Central memory CD4-positive, alpha-beta T cell (primary cell): ENCODE results near the gene KBTBD13.
"Not testable (repeated sequence)": the region's sequence is repeated elsewhere in the genome, so short reads cannot be mapped to it uniquely, and the experiment has no call there.

Source experiments
- DNase-seq: peaks from one replicate; pipeline ENCODE4 v3.0.0; 2022

KBTBD13 gene

DNA sequence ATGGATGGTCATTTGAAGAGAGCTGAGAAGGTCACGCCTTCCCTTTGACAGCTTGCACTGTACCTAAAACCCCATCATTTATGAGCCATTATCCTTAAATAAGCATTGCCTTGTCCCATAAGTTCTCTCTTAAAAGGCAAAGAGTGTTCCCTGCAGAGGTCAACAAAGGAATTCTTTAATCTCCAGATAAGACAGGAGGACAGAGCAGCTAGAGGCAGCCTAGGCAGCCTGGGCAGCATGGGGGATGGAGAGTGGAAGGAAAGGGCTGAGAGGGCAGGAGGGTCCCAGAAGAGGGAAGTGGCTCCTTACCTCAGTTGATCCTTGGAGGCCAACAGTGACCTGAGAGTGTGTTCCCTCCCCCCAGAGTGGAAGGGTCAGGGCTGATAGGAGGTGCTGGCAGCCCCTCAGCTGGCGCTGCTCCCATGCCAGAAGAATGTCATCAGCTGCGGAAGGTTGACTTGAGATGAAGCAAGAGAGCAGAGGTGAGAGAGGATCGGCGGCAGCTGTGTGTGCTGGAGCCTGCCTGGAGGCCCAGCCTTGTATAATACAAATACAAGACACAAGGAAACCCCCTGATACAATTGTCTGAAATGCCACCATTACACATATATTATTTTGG is 12.8 kb downstream of the KBTBD13 start:
- DNase-seq = no peak

DNA sequence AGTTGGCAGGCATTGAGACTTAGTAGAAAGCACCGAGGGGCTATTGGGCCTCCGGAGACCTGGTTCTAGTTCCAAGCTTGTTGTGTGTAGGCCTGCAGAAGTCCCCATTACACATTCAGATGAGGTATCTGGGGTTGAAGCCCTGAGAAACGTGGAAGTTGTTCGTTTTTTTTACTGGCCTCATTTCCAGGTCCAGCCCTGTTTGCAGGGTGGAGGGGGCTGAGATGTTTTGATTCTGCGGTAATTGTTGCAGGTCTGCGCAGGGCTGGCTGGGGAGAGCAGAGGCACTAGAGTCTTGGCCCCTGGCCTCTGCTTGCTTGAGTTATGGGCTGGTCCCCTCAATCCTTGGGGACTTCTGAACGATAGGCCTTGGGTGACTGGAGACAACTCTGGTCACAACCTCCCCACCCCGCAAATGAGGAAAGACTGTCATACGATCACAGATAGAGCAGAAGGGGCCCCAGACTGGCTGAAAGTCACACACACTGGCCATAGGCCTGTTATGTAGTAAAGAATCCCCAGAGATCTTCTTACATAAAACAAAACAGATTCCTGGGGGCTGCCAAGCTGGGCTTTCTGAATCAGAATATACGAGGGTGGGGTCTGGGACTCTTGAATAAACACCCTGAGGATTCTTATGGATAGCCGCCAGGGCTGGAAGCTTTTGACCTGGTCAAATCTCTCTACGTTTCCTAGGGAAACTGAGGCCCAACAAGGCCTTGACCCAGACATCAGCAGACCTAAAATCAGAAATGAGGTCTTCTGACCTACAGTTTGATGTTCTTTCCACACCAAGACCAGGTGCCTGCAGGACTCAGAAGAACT is 15.6 kb downstream of the KBTBD13 start:
- DNase-seq = no peak

DNA sequence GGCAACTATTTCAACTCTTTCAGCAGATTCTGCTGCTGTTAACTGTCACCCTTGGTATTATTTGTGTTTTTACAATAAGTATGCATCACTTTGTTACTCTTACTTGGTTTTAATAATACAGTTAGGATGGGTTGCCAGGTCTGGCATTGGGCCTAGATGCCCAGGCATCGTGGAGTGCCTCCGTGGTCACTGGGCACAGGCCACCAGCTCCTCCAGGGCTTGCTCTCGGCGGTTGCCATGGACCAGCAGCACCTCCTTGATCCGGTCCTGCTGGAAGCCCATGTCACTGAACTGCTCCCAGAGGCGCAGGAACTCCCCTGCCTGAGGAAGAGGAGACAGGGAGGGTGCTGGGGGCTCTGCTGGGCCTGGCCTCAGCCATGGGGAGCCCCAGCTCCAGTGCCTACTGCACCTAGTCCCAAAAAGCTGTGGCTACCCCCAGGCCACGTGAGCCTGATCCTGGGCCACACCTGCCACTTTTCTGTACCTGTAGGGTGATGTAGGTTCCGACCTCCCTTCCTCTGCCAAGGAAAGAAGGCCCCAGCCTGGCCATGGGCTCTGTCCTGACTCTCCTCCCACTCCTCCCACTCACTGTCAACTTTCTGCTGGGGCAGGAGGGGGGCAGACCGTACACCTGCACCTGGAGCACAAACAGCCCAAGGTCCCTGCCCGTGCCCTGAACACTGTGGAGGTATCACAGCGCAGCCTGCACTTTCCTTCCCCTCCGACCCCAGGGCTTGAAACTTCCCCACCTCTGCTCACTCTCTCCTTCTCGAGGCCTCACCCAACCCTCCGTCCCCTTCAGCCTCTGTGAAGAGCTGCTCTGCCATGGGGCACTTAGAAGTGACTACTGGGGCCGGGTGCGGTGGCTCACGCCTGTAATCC is 16.6 kb downstream of the KBTBD13 start:
- DNase-seq = no peak

DNA sequence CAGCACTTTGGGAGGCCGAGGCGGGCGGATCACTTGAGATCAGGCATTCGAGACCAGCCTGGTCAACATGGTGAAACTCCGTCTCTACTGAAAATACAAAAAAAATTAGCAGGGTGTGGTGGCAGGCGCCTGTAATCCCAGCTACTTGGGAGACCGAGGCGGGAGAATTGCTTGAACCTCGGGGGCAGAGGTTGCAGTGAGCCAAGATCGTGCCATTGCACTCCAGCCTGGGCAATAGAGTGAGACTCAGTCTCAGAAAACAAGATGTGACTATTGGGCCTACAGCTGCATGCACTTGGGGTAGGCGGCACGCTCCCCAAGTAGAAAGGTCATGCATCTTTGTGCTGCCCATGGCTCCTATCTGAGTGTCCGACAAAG is 17.2 kb downstream of the KBTBD13 start:
- DNase-seq = not testable (repeated sequence)

DNA sequence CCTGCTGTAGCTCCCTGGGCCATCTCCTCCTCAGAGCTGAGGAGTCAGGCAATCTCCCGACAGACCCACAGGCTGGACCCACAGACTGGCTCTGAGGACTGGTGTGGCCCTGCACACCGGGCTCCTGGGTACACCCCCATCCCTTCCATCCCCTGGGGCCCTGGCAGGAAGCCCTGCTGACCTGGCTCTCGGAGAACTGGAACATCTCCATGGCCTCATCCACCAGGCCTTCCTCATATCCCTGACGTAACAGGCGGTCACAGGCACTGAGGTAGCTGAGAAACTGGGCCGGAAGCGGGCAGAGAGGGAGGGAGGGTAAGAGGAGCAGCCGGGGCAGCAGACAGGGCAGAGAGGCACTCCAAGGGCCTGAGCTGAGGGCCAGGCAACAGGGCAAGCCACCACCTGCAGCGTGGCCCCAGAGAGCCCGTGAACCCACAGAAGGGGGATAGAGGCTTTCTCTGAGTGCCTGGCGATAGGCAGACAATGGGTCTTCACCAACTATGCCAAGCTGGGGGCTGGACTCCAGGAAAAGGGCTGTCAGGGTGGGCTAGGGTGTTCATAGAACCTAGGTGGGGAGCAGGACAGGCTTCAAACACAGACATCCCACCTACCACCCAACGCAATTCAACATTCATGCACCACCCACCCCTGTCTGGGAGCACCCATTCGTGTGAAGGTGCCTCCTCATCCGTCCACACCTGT is 17.9 kb downstream of the KBTBD13 start:
- no peak for DNase-seq

DNA sequence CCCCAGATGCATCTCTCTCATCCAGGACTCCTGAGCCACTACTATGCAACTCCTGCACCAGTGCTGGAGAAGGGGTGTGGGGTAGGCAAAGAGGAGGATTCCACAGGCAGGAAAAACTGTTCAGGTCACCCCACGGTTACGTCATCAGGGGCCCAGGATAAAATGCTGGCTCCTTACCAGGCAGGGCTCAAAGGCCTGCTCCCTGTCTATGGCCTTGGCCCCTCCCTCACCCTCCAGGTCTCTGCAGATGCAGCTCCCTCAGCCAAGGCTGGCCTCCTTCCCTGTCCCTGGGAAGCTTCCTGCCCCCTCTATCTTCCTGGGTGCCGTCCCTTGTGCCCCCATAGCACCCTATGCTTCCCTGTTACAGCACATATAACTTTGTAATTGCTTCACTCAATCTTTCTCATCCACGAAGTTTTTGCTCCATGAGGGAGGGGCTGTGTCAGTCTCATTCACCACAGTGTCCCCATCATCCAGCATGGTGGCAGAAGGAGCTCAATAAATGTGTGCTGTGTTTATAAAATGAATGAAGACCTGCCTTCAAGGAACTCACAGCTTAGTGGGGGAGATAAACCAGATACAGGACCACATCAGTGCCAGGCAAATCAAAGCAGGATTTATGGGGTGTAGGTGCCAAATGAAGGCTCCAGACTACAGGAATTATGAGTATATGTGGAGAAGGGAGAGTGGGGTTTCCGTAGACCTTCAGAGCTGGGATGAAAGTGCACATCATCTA is 18.6 kb downstream of the KBTBD13 start:
- DNase-seq = no peak

DNA sequence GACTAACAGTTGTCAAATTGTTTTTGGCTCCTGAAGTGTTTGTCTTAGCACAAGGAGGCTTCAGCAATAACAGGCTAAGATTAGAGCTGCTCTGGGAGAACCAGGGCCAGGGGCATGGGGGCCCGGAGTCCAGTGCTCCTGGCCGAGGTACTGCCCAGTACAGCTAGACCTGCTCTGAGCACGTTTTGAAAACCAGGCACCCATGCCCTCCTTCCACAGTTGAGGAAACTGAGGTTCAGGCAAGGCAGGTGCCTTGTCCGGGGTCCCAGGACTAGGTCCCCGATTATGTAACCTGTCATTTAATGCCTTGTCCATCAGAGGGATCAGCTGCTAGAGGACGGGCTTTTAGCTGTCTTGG is 19.2 kb downstream of the KBTBD13 start:
- no peak for DNase-seq

DNA sequence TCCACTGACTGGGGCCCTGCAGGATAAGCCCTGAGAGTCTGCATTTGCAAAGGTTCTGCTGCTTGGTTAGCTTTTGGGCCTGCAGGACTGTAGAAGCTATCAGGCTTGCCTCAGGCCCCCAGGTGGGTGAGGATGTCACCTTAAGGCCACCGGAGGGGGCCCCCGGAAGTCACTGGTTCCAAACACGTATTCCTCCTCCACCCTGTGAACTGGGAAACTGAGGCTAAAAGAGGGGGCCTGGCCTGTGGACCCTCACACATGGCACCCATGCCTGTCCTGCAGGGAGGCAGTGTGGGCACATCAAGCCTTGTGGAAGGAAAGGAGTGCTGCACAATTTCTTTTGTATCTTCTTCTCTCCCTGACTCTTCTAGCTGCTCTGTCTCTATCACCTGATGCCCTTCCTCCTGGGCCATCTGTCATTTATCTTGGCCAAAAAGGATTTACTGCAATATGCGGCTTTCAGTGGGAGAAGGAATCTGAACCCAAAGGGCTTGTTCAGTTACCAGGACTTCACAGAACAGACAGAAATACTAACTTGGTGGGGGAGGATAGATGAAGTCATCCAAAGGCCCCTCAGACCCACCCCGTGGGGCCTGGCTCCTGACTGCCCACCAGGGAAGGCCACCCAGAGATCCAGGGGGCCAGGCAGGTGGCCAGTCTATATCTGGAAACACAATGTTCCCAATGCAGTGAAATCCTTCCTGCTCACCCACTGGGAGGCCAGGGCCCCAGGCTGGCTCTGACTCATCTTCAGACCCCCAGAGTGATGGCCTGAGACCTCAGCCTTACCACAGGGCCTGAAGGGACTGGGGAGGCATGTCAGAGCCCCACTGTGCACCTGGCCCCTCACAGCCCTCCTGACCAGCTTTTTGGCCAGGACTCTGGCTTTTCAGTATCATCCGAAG is 20.2 kb downstream of the KBTBD13 start:
- DNase-seq = no peak

DNA sequence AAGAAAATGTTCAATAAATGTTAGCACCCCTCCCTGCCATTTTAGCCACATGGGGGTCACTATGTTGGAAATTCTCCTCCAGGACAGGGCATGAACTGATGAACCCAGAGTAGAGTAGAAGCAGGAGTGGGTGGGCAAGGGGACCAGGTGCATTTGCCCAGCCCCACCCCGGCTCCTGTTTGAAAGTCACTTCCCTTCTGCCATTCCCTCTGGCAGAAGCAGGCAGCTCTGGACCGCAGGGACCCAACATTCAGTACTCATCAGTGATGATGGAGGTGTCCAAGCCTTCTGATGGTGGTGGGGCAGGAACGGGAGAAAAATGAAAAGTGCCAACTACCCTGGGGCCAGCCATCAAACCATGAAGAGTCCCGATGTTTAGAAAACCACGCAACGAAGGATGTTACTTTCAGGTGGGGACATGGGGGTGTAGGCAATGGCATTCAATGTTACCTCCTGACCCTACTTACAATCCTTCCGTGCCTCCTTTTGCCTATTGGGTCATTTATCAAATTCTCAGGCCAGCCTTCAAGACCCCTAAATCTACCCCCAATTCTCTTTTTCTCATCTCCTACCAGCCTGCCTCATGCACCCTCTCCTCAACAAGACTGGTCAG is 21.2 kb downstream of the KBTBD13 start:
- no peak for DNase-seq

DNA sequence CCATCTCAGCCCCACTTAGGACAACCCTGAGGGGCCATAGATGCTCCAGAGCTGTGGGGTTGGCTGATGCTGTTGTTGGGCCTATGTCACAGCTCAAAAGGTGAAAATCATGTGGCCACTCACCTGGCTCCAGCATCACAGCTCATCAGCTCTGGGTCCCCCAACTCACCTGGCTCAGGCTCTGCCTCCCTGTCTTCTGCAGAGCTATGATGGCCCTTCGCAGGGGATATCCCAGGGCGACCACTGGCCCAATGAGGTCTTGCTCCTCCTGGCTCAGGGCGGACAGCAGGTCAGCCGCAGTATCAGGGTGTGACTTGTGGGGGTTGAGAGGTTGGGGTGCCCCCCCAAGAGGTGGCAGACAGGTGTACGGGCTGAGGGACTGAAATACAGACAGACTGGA is 22.8 kb downstream of the KBTBD13 start:
- DNase-seq = no peak

DNA sequence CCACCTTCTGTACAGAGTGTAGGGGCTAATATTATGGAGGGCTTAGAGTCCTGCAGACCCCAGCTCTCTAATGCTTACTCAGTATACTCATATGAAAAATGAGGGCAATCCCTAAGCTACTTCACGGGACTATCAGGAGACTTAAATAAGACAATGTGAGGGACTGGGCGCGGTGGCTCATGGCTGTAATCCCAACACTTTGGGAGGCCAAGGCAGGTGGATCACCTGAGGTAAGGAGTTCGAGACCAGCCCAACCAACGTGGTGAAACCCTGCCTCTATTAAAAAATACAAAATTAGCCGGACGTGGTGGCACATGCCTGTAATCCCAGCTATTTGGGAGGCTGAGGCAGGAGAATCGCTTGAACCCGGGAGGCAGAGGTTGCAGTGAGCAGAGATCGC is 23.3 kb downstream of the KBTBD13 start:
- not testable (repeated sequence) for DNase-seq

DNA sequence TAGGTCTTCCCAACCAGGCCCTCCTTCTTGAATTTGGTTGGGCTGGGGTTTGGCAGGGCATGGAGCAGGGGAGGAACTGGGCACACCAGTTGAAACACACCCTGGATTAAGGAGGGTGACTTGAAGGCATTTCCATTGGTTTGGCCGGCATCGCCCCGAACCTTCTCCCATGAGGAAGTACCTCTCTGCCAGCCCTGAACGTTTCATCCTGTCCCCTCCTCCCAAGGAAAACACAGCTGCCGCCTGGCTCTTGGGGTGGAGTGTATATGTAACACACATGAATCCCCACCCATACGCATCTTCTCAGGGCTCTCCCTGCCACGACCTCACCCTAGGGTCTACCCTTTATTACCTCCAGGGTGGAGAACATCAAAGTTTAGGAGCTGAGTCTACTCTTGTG is 23.9 kb downstream of the KBTBD13 start:
- no peak for DNase-seq

DNA sequence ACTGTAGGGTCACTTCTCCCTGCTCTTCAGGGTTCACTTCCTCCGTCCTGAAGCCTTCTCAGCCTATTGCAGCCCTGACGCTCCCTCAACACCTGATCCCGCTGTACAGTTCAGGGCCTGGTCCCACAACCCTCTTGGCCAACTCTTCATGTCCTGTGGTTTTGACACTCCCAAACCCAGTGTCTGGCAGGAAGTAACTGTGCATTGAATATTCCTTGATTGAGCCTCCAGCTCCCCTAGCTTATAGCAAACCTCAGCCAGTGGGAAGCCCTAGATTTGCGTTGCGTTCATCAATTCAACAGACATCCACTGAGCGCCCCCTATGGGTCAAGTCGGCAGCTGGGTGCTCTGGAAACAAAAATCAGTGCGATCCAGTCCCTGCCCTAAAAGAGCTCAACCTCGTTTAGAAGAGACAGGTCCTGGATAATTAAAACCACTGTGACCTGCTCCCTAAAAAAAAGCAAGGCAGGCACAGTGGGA is 24.9 kb downstream of the KBTBD13 start:
- no peak for DNase-seq

DNA sequence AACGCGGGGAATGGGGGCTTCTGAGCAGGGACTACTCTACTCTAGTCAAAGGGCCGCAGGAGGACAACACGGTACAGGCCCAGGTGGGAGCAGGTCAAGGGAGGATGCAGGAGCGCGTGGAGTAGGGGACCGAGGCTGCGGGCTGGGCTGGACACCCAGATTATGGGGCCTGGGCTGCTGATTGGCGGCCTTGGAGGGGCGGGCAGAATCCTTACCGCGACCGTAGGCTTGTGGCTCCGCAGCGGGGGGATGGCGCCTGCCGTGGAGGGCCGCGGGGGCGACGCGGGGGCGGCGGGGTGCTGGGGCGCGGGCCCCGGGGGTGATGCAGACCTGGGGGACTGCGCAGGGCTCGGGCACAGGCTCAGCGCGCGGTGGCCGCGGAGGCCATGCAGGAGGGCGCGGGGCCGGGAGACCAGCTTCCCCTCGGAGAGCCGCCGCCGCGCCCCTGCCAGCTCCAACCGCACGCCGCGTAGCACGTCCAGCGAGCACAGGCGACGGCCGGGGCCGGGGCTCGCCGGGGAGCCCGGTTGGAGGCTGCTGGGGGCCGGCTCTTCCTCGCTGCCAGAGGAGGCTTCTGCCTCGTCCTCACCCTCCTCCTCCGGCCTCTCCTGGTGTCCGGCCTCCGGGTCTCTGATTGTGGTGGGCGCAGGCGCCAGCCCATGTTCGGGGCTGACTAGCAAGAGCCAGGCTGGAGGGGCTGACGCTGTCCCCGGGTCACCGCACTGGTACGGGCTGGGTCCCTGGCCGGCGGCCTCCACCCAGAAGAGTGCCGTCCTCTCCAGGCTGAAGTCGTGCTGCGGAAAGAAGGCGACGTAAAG is 25.6 kb downstream of the KBTBD13 start:
- DNase-seq = no peak

DNA sequence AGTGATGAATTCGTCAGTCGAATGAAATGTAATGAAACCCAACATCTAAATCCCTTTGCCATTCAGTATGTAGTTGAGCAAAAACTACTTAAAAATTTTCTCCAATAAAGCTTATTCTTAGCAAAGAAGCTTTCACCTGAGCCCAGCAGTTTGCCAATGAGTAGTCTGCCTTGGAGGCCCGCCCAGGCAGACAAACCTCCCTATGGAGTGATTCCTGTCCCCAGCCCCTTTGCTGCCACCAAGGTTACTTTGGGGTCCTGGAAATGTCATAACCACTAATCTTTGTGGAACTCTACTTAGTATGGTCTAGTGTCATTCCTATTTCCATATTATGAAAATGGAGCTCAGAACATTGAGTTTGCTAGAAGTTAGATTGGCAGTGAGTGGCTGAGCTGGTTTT is 26.4 kb downstream of the KBTBD13 start:
- DNase-seq = no peak

DNA sequence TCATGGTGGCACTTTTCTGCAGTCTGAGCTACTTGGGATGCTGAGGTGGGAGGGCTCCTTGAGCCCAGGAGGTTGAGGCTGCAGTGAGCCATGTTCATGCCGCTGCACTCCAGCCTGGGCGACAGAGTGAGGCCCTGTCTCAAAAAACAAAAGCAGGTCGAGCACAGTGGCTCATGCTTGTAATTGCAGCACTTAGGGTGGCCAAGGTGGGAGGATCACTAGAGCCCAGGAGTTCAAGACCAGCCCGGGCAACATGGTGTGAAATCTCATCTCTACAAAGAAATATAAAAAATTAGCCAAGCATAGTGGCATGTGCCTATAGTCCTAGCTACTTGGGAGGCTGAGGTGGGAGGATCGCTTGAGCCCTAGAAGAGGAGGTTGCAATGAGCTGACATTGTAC is 28.5 kb downstream of the KBTBD13 start:
- DNase-seq = no peak

DNA sequence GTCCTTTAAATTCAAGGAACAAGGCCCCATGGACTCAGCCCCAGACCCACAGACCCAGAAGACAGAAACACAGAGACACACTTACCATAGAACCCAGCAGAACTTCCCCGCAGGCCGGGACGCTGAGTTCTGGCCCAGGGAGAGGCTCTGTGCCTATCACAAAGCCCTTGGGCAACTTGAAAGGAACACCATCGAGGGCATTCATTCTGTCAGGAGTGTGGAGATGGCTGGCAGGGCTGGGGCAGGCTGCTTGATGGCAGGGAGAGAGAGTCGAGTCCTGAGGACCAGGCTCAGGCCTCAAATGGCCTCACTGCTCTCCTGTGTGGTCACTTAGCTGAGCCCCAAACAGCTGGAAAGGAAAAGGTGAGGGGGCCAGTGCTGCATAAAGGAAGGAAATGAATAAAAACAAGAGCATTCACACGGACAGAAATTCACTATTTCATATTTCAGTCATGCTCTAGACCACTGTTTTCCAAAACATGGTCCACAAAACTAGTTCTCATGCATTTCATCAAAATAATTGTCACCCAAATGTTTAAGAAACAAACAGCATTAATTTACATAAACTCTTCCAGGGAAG is 29.6 kb downstream of the KBTBD13 start:
- no peak for DNase-seq

DNA sequence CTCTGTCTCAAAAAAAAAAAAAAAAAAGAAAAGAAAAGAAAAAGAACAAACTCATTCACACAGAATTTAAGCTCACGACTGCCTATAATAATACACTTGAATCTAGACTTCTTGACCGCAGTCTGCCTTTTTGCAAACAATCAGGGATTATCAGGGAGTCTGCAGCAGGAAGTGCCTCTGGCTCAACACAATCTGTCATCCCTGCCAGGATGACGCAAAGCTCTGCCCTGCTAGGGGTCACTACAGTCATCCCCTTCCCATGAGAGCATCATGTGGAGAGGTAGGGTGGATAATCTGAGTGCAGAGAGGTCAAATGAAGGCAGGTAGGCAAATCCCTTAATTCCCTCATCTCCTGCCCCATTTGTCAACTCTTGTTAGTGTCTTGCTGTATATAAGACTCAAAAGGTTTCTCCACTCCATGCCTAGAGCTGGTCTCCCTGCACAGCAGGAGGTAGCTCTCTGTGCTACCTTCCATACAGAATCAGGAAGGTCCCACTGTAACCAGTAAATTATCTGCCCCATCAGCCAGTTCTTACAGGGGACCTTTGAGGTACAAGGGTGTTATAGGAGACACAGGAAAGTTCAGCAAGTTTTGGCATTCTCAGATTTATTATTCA is 34.2 kb downstream of the KBTBD13 start:
- DNase-seq = no peak

DNA sequence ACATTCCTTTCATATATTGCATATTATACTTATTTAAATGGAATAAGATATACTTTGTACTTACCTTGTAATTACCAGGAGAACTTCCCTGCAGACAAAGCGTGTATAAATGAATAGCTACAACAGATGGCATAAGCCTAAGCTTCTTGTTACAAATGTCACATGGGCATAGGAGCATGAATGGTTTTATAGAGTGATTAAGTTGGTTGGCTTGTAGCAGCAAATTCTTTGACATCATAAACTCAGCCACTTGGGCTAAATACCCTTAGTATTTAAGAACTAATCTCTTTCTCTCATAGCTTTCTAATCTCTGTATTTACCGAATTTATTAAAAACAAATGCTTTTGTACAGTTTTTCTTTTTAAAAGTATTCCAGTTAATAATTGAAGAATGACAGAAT is 38.5 kb downstream of the KBTBD13 start, which contains the start of gene UBAP1L:
UBAP1L (minus strand) TSS at position 115 of the 400 bp plus-strand sequence. CDS start 8,985 bp downstream, outside the sequence.
- DNase-seq = no peak
